ENCODE measurements around the gene SEH1L.

SEH1L gene

DNA sequence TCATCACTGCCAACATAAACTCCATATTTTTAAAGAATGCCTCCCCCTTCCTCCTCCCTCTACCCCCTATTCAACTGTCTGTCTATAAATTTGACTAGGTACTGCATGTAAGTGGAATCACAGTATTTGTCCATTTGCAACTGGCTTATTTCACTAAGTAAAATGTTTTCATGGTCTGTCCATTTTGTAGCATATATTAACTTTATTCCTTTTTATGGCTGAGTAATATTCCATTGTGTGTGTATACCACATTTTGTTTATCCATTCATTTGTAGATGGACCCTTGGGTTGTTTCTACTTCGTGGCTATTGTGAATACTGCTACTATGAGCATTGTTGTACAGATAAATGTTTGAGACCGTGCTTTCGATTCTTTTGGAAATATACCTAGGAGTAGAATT, 10.7 kb downstream of the SEH1L start:
- POLR2A ChIA-PET, result no interaction called here
- CTCF ChIA-PET, result no interaction called here
- no peak for DNase-seq (ENCODE audit: extremely low spot score)
- TF ChIP-seq, protein P1, sequence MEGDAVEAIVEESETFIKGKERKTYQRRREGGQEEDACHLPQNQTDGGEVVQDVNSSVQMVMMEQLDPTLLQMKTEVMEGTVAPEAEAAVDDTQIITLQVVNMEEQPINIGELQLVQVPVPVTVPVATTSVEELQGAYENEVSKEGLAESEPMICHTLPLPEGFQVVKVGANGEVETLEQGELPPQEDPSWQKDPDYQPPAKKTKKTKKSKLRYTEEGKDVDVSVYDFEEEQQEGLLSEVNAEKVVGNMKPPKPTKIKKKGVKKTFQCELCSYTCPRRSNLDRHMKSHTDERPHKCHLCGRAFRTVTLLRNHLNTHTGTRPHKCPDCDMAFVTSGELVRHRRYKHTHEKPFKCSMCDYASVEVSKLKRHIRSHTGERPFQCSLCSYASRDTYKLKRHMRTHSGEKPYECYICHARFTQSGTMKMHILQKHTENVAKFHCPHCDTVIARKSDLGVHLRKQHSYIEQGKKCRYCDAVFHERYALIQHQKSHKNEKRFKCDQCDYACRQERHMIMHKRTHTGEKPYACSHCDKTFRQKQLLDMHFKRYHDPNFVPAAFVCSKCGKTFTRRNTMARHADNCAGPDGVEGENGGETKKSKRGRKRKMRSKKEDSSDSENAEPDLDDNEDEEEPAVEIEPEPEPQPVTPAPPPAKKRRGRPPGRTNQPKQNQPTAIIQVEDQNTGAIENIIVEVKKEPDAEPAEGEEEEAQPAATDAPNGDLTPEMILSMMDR (IDR thresholded peaks at IDR 0.05; ENCODE audit: control extremely low read depth, extremely low read depth, low read depth, missing control alignments), result no peak

DNA sequence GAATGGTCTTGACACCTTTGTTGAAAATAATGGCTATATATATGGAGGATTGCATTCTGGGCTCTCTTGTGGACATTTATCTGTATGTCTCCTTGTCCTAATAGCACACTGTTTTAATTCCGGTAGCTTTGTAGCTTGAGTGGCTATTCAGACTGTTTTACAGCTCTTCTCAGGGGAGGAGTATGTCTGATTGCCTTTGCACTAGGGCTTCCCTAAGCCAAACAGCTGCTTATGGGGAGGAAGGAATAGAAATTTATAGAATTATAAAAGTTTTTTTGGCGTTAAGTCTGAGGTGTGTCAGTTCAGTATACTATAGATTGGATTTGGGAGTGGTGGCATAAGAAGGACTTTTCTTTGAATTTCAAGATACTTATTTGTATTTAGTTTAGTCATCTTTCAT, 12.6 kb downstream of the SEH1L start:
- DNase-seq (ENCODE audit: extremely low spot score), result no peak
- CTCF ChIA-PET, result no interaction called here
- POLR2A ChIA-PET, result no interaction called here
- TF ChIP-seq, protein P1 (IDR thresholded peaks at IDR 0.05; ENCODE audit: control extremely low read depth, extremely low read depth, low read depth, missing control alignments), result no peak

DNA sequence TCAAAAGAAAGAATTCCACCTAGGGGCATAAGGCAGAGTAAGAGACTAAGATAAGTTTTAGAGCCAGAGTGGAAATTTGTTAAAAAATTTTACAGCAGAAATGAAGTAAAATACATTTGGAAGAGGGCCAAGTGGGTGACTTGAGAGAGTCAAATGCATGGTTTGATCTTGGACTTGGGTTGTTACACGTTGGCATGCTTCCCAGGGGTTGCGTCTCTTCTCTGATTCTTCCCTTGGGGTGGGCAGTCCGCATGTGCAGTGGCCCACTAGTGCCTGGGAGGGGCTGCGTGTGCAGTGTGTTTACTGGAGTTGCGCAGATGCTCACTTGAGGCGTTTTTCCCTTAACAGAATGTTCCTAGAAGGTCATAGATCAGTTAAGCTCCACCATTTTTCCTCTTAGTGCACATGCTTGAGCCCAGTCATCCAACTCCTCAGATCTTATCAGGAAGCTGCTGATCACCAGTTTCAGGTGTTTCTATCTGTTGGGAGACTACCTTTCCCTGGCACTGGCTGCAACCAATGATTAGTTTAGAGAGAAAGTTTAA, 13.1 kb downstream of the SEH1L start:
- ChIA-PET POLR2A (interaction anchor here (0.6 to 1.2 kb wide), 2 partner anchors 30 to 198 kb away, joined by 3 read pairs; partner anchors contain the start of gene CEP192), CTCF (no interaction called here)
- TF ChIP-seq, protein P1 (IDR thresholded peaks at IDR 0.05; ENCODE audit: control extremely low read depth, extremely low read depth, low read depth, missing control alignments), result no peak
- DNase-seq (ENCODE audit: extremely low spot score), result no peak

DNA sequence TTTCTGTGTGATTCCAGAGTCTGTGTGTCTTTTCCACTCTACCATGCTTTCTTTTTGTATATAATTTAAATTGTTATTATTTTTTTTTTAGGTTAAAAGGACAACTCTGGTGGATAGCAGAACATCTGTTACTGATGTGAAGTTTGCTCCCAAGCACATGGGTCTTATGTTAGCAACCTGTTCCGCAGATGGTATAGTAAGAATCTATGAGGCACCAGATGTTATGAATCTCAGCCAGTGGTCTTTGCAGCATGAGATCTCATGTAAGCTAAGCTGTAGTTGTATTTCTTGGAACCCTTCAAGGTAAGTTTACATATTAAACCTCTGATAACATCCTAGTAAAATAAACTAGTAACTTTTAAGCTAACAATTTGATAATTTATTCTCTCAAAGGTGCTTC, 15.3 kb downstream of the SEH1L start:
- ChIA-PET POLR2A (no interaction called here), CTCF (interaction anchor here (1.2 to 1.8 kb wide), 4 partner anchors 8 to 29 kb away, joined by 3 to 4 read pairs (median 3); no protein-coding TSS in a partner anchor)
- no peak for DNase-seq (ENCODE audit: extremely low spot score)
- TF ChIP-seq, protein P1 (IDR thresholded peaks at IDR 0.05; ENCODE audit: control extremely low read depth, extremely low read depth, low read depth, missing control alignments), result no peak

DNA sequence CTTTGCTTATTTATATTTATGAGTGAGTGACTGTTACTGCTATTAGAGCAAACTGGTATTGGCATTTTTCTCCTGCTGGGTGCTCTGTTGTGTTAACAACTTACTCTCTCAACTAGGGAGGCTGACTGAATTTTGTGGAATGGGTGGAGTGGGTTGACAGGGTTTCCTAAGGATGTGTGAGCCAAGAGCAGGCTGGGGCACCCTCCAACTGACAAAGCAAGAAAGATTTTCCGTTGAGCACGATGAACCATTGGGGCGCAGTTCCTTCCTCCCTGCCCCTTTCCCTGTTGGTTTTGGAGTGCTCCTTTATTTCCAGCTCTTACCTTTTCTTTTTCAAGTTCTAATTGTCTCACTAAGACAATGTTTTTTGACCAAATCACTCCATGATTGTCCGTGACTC, 20.3 kb downstream of the SEH1L start:
- POLR2A ChIA-PET, result no interaction called here
- CTCF ChIA-PET, result interaction anchor here (1.0 to 1.4 kb wide), 2 partner anchors 10 to 16 kb away, joined by 3 read pairs; no protein-coding TSS in a partner anchor
- TF ChIP-seq, protein P1 (IDR thresholded peaks at IDR 0.05; ENCODE audit: control extremely low read depth, extremely low read depth, low read depth, missing control alignments), result no peak
- no peak for DNase-seq (ENCODE audit: extremely low spot score)

DNA sequence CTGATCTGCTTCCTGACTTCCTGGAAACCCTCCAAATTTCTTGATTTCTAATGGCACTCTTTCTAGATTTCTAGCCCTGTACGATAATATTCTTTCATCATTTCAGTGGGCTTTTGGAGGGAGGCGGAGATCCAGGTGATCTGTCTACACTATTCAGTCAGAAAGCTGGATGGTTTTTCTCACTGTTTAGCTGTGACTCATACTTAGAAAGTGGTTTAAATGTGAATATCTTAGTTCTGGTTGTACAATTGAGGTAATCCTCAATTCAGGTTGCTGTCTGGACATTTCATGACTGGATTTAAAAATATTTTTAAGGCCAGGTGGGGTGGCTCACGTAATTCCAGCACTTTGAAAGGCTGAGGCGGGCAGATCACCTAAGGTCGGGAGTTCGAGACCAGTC, 20.8 kb downstream of the SEH1L start:
- TF ChIP-seq, protein P1 (IDR thresholded peaks at IDR 0.05; ENCODE audit: control extremely low read depth, extremely low read depth, low read depth, missing control alignments), result no peak
- CTCF ChIA-PET, result interaction anchor here (1.0 to 1.6 kb wide), 2 partner anchors 15 to 36 kb away, joined by 3 read pairs; no protein-coding TSS in a partner anchor
- POLR2A ChIA-PET, result no interaction called here
- DNase-seq (ENCODE audit: extremely low spot score), result no peak
